Activated T-helper 9 cell treated with anti-CD3 and anti-CD28 coated beads, Interleukin-2, amount 50 U/mL, for 16 hours (primary cell): Measurements from ENCODE around the gene DCC.

Experiments used
- DNase-seq: peaks from one replicate; pipeline ENCODE4 v3.0.0-alpha.2; 2020; ENCODE audit warnings: low read depth

The DCC gene

DNA sequence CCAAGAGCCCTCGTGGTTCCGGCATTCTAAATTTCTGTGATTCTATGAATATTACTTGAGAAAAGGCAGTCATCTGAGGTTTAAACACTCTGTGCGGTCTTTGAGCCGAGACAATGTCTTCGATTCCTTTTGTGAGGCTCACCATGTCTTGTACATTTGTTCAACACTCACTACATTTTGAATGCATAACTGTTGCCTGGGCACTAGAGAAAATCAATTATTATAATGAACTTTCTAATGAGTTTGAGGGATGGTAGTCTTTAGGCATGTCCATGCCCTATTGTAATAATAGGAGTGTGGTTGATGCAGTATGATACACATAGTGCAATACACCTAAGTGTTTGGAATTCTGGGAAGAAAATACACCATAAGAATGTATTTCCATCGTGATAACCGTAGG is 1181.1 kb downstream of the DCC start:
- no peak for DNase-seq

DNA sequence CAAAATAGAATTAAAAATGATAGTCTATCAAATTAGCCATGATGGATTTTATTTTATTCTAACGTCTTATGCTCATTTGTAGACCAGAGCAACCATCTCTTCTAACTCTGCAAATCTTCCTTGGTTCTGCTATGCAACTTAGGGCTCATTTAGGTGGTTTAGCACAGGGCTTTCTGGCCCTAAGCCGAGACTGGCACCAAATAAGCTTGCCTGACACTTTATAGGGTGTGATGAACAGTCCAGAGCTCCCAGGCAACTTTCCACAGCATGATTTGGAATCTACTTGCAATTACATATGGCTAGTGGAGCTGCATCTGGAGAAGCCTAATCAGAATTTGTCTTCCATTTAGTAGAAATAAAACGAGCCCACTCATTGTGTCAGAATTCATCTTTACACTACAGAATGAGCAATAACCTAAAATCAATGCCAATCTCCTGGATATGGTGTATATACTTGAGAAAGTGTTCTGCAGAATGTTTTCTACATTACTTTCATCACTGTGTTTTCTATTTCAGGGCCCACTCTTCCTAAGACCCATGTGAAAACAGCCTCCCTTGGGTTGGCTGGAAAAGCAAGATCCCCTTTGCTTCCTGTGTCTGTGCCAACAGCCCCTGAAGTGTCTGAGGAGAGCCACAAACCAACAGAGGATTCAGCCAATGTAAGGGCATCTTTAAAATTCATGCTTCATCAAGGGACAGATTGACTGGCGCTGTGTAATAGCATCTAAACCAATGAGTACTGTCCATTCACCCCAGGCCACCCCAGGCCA is 1186.3 kb downstream of the DCC start:
- no peak for DNase-seq

DNA sequence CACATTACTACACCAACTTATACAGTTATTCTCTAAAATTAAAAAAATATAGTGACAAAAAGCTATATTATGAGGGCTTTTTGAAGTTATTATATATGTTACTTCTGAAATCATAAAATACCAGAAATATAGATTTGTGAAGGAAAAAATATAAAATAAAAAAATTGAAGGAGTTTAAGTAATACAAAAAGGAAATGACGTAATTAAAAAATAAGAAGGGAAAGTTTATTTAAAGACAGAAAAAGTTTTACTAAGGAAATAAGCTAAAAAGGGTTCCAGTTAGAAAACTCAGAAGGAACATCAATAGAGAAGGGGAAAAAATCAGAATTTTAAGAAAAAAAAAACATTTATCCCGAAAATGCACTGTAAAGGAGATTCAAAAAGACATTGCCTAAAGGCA is 1187.4 kb downstream of the DCC start:
- DNase-seq = no peak

DNA sequence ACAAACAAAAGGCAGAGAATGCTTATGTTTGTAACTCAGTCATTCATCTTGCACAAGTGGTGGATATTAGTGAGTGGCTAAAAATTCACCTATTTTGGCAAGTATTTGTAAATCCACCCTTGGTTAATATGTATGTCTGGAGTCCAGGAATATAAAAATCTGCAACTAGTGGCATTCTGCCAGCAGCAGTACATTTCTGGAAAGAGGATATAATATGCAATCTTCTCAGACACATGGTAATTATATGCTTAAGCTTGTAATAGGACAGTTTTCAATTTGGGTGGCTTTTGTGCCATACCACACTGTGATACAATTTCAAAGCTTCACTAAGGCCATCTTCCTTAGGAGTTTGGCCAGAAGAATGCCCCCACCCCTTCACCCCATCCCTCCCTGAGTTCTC is 1191.2 kb downstream of the DCC start:
- no peak for DNase-seq

DNA sequence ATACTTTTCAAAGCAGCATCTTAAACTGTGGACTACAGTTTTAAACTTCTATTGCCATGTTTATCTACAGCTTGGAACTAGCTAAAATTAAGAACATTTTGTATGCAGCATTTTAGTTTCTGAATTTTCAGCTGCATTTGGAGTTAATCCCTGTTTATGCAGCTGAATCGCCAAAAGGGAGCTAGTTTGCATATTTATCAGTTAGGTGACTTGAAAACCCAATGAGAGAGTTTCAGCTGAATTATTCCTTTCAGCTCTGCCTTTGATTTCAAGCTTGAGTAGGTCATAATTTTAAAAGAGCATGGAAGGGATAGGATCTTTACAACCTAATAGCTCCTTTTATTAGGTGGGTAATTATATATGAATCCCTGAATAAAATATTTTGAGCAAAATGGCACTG is 1191.9 kb downstream of the DCC start:
- no peak for DNase-seq

DNA sequence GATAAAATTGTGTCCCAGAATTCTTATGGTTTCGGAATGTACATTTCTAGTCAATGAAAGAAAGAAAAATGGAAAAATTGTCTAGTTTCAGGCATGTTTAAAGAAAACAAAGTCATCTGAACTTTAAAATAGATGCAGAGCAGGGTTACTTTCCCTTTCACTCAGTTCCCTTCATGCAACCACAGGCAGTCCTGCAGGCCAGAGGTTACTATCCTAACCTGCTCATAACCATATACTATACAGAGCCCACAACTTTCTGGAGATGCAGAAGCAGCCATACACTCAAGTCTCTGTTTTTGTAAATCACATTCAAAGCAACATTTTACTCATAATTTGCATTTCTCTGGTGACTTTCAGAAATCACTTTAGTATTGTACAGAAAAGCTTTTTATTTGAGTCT is 1194.2 kb downstream of the DCC start:
- no peak for DNase-seq

DNA sequence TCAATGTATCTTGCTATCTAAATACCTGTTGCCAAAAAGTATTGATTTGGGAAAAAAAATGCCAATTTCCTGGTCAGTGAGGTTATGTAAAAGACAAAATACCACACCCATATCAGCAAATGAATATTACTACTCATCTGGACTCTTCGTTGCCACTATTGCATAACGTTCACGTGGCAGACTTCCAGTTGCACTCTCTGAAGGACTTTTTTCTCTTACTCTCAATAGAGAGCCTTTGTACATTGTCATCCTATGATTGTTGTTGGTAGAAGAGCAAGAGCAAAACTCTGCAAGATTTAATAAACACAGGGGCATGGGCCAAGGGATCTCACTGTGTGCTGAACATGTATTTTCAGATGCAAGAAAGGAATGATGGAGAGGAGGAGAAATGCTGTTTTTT is 1194.7 kb downstream of the DCC start:
- no peak for DNase-seq

DNA sequence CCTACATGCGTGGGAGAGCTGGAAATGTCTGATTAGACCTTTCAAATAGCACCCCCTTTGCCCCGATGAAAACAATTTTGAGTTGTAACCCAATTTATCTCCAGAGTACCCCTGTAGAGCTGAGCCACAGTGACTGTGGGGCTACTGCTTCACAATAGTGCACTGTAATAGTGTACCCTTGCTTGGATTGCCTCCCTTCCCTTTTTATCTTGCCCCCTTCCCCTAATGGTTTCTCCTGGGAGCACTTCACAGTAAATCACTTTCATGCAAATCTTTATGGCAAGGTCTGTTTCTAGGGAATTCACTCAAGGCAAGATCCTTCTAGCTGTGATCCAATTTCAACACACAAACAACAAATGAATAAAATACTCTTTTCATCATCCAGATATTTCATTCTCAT is 1196.9 kb downstream of the DCC start:
- no peak for DNase-seq

DNA sequence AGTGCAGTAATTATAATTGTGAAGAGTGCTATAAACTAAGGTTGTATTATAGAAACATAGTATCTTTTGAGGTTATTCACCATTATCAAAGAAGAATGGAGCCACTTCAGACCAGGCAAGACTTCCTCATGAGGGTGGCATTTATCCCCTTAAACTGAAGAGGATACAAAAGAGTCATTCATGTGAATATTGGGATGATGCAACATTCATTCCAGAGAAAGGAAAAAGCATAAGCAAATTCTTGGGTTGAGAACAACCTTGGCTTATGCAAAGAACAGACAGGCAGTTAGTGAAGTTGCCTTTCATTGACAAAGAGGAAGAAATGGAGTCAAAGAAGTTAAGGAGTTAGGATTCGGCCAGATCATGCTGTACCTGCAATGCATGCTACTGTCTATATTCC is 1201.9 kb downstream of the DCC start:
- no peak for DNase-seq

DNA sequence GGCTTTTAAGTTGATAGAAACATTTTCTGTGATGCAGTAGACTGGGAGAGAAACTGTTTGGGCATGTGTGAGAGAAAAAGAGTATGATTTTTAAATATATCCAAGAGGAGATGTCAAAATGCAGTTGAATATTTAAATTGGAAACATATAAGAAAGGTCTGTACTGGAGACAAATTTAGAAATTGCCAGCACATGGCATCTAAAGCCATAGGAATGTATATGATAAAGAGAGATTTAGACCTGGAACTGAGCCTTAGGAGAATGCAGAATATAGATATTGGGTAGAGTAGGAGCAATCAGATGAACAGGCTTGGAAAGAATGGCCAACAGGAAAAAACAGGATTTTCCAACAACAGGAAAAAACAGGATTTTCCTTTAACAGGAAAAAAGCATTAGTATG is 1203.7 kb downstream of the DCC start:
- DNase-seq = no peak

DNA sequence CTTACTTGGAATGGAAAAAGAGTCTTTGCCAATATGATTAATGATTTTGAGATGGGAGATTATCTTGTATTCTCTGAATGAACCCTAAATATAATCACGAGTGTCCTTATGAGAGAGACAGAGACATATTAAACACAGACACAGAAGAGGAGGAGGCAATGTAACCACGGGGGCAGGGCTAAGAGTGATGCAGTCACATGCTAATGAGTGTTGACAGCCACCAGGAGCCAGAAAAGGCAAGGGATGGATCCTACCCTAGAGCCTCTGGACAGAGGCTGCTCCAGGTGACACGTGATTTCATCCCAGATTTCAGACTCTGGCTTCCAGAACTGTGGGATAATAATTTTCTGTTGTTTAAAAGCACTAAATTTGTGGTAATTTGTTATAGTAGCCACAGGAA is 1204.9 kb downstream of the DCC start:
- DNase-seq = no peak

DNA sequence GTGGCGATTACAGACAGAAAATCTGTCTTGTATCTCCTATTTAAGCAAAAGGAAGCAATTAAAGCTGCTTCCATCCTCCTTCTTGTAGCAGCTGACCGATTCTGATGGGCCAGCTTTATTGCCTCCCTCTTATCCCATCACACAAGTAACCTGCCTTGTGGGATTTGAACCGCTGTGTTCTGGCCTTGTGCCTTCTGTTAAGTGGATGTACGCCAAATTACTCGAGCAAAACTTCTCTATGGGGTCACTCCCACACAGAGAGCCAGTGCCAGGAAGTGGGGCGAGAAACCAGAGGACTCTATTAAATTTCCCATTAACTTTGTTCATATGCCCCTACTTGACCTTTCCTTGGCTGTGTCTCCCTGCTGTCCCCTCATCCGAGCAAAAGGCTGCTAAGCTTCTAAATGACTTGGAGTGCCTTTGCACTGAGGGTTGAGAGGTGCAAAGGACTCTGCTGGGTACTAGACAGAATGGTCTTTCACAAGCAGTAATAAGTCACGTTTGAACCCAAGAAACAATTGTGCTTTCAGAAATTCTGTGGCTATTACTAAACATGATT is 1212.0 kb downstream of the DCC start:
- no peak for DNase-seq

DNA sequence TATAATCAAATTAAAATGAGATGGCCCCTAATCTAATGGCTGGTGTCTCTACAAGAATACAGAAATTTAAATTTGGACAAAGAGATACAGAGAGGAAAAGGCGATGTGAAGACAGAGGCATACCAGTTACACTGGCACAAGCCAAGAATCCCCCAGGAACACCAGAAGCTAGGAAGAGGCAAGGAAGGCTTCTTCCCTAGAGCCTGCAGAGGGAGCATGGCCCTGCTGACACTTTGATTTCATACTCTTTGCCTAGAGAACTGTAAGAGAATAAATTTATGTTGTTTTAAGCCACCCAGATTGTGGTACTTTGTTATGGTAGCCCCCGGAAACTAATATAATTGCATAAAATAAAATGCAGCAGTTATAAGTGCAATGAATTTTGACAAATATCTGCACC is 1213.0 kb downstream of the DCC start:
- DNase-seq = no peak

DNA sequence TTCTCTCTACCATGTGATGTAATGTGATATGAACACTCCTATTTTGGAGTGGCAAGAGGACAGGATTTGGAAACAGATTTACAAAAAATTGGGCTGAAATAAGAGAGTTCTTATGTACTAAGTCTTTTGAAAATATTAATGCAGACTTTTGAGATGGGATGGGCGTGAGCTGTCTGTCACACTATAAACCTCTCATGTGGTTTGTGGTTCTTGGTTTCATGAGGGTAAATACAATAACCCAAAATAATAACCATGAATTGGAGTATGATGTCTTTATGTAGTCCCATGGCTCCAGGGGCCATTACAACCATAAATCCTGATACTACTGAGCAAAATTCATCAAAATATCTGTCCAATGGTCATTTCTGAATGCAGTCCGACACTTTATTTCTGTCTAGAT is 1216.5 kb downstream of the DCC start:
- DNase-seq = no peak

DNA sequence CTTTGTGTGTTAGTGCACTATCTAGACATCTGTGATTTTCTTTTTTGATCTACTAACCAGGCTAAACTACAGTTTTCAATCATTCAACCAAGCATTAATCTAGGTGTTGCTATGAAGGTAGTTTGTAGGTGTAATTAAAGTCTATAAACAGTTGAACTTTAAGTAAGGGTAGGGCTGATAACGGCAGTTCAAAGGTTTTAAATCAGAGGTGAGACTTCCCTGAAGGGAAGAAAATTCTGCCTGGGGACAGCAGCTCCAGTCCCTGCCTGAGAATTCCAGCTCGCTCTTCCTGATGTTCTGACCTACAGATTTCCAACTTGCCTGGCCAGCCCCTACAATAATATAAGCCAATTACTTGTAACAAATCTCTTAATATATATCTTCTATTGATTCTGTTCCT is 1220.5 kb downstream of the DCC start:
- DNase-seq = no peak

DNA sequence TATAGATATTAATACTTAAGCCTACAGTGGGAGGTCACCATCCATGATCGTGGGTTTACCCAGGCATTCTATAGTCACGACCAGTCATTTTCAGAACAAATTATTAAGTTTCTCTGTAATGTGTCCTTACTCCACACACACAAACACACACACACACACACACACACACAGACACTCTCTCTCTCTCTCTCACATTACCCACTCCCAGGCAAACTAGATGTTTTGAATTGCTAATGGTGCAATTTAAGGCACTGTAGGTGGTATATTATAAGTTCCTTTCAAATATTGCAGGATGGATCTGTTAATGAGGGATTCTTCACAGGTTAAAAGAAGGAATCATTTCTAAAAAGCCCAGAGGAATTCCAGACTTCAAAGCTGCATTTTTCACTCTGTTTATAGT is 1226.6 kb downstream of the DCC start:
- no peak for DNase-seq

DNA sequence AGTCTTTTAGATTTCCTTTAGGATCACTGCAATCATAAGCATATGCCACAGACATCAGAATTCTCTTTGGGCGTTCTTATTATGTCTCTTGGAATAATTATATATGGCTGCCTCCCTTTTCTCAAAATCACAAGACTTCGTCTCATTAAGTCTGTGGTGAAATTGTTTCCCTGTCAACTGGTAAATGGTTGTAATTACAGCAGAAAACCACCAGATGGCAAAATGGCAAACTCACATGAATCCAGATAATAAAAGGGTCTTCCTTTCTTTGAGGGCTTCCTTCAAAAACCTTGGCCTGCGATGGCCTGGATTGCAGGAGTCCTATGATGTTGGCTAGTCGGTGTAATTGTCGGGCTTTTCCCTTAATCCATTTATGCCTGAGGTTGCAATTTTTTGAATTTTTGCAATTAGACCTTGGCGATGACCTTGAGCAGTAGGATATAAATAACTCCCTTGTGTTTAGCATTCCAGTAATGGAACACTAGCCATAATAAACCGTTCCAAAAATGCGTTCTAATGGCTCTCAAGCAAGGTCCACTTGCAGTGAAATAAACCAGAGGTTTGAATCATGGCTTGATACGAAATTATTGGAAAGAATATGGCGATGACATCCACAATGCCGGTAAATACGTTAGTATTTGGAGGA is 1228.1 kb downstream of the DCC start:
- DNase-seq = no peak
